GM10248 (cell line): ENCODE measurements around the gene GABRA6.
"Not testable (repeated sequence)": the region's sequence is repeated elsewhere in the genome, so short reads cannot be mapped to it uniquely, and the experiment has no call there.

Source experiments
- CTCF ChIA-PET: fragments of 300-600 bp; sonication (Branson Sonifier 250); formaldehyde crosslinking; extraction: SDS; loops from one replicate; lab custom pipeline; 2021; ENCODE audit warnings: antibody characterized with exemption; lab: Yijun Ruan, JAX
- POLR2A ChIA-PET: fragments of 350-650 bp; sonication (Branson Sonifier 250); formaldehyde crosslinking; extraction: SDS; loops from one replicate; lab custom pipeline; 2020; ENCODE audit warnings: antibody characterized with exemption; lab: Yijun Ruan, JAX
- DNase-seq: peaks from one replicate; pipeline ENCODE4 v3.0.0; 2012; ENCODE audit errors: extremely low spot score
- CTCF ChIP-seq: IDR thresholded peaks from 2 replicates; pipeline ENCODE4 v1.5.1; 2012; ENCODE audit warnings: mild to moderate bottlenecking, low read depth; ENCODE audit errors: extremely low read depth, missing control alignments, control extremely low read depth

Gene GABRA6

GRCh38 chr5:161685461-161685860 lies at the start of gene GABRA6:
Gene GABRA6 (plus strand): TSS chr5:161685721. CDS start chr5:161685990, 269 bp downstream.
- TF ChIP-seq CTCF: no peak
- DNase-seq: no peak
- ChIA-PET CTCF (interaction anchor here (1.2 to 1.7 kb wide), 2 partner anchors 9 to 10 kb away, joined by 3 to 5 read pairs; no protein-coding TSS in a partner anchor), POLR2A (no interaction called here)

DNA sequence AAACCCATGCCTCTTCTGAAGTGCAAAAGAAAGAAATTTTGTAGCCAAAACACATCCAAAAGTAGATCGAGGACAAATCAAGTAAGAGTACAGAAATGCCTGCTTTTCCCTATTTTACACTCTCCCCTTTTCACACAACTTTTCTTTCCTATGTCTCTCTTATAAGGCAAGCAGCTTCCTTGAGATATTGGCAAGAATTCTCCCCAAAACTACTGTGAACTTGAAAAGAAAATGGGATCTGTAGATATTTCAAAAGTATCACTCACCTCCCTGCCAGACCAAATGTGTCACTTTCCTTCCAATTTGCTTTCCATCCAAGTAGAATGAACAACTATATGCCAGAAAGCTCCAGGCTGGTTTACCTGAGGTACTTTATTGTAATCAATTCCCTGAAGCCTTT lies 47.9 kb upstream of the GABRA6 start:
- ChIA-PET CTCF (no interaction called here), POLR2A (no interaction called here)
- TF ChIP-seq CTCF: no peak
- DNase-seq: no peak

DNA sequence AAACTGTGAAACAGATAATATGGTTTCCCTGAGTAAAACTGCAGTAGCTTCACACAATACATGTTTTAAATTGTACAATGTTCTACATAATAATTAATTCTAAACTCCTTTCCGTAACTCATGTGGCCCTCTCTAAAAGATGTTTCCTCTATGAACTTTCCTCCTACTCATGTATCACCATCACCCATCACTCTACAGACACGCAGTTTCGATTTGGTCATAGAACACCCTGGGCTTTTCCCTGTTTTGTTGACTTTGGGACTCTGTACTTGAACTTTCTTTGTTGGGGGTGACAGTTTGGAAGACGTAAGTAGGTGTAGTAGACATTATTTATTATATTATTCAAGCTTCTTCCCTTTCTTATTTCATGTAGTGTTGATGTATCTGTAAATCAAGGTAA lies 44.1 kb upstream of the GABRA6 start:
- no peak for DNase-seq
- ChIA-PET POLR2A (no interaction called here), CTCF (interaction anchor here (1.4 kb wide), 2 partner anchors 11 to 34 kb away, joined by 3 to 4 read pairs; no protein-coding TSS in a partner anchor)
- no peak for TF ChIP-seq CTCF

- CTCF ChIA-PET: no interaction called here
- no peak for DNase-seq
- POLR2A ChIA-PET: no interaction called here
- no peak for TF ChIP-seq CTCF
Measured at GRCh38 chr5:161645264-161645663, 40.3 kb upstream of the GABRA6 start.

GRCh38 chr5:161651926-161652325 lies 33.6 kb upstream of the GABRA6 start:
- POLR2A ChIA-PET, DNase-seq, CTCF ChIA-PET: not testable (repeated sequence)

GRCh38 chr5:161660806-161661205 lies 24.7 kb upstream of the GABRA6 start:
- TF ChIP-seq CTCF: no peak
- CTCF ChIA-PET: no interaction called here
- no peak for DNase-seq
- POLR2A ChIA-PET: no interaction called here

DNA sequence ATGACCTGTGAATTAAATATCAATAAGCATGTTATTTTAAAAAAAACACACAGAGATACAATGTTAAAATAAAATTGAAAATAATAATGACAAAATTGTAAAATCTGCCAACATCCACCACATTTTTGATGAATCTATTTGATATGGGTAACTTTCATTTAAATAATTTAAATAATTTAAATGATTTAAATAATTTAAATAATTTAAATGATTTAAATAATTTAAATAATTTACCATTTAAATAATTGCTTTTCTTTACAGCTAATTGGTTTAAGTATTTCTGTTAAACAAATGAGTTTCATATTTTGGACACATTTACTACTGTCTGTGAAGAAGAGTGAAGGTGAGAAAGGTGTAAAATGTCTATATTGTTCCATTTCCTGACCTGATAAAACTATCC lies 22.1 kb upstream of the GABRA6 start:
- DNase-seq: no peak
- CTCF ChIA-PET: no interaction called here
- no peak for TF ChIP-seq CTCF
- POLR2A ChIA-PET: no interaction called here
